Neural progenitor cell (in vitro differentiated cells): ENCODE results near the gene TRIP13. TPM values are rescaled to one million over a fixed set of nuclear protein-coding genes. Genes with fewer than 3 reads are reported as not detected.

Experiments
- DNase-seq: peaks from one replicate; pipeline ENCODE4 v3.0.0-alpha.2; 2016; ENCODE audit warnings: low spot score
- H2AFZ ChIP-seq: fragments of 200-600 bp; sonication (generic); replicated peaks from 2 replicates; pipeline ENCODE4 v1.6.1; 2016; ENCODE audit warnings: antibody characterized with exemption
- H3F3A ChIP-seq: fragments of 200-600 bp; sonication (generic); 2 replicates; pipeline ENCODE4 v1.6.1; 2016; ENCODE audit warnings: antibody characterized with exemption, low read depth
- H3K27ac ChIP-seq: fragments of 200-600 bp; sonication (generic); 2 replicates; pipeline ENCODE4 v1.5.1; 2016; ENCODE audit warnings: mild to moderate bottlenecking
- H3K27me3 ChIP-seq: fragments of 200-600 bp; sonication (generic); 2 replicates; pipeline ENCODE4 v1.6.1; 2016; ENCODE audit warnings: mild to moderate bottlenecking, moderate library complexity
- H3K36me3 ChIP-seq: fragments of 200-600 bp; sonication (generic); 2 replicates; pipeline ENCODE4 v1.5.1; 2016
- H3K4me1 ChIP-seq: fragments of 200-600 bp; sonication (generic); 2 replicates; pipeline ENCODE4 v1.6.1; 2016; ENCODE audit warnings: mixed run types
- H3K4me2 ChIP-seq: fragments of 200-600 bp; sonication (generic); 2 replicates; pipeline ENCODE4 v1.6.1; 2016
- H3K4me3 ChIP-seq: fragments of 200-600 bp; sonication (generic); 2 replicates; pipeline ENCODE4 v1.5.1; 2016
- H3K79me2 ChIP-seq: fragments of 200-600 bp; sonication (generic); 2 replicates; pipeline ENCODE4 v1.6.1; 2016; ENCODE audit warnings: low read depth
- H3K9ac ChIP-seq: fragments of 200-600 bp; sonication (generic); 2 replicates; pipeline ENCODE4 v1.6.1; 2016
- H3K9me3 ChIP-seq: fragments of 200-600 bp; sonication (generic); 2 replicates; pipeline ENCODE4 v1.5.1; 2016; ENCODE audit warnings: low read depth
- H4K20me1 ChIP-seq: fragments of 200-600 bp; sonication (generic); 2 replicates; pipeline ENCODE4 v1.6.1; 2016; ENCODE audit warnings: low read depth
- H3K27ac Mint-ChIP-seq: 3 replicates; pipeline ENCODE4 v1.8.0; 2021; ENCODE audit warnings: mixed read lengths
- H3K27me3 Mint-ChIP-seq: 2 replicates; pipeline ENCODE4 v1.8.0; 2022; ENCODE audit warnings: low read depth, mild to moderate bottlenecking, inconsistent platforms, moderate library complexity, mixed read lengths; ENCODE audit not compliant: insufficient read depth
- H3K36me3 Mint-ChIP-seq: 3 replicates; pipeline ENCODE4 v1.8.0; 2021; ENCODE audit warnings: mixed read lengths
- H3K4me1 Mint-ChIP-seq: 3 replicates; pipeline ENCODE4 v1.8.0; 2021; ENCODE audit warnings: mixed read lengths
- H3K4me3 Mint-ChIP-seq: 3 replicates; pipeline ENCODE4 v1.8.0; 2021; ENCODE audit warnings: mild to moderate bottlenecking, moderate library complexity, mixed read lengths
- H3K9me3 Mint-ChIP-seq: 3 replicates; pipeline ENCODE4 v1.8.0; 2020; ENCODE audit warnings: mixed read lengths
- CTCF ChIP-seq: fragments of 200-600 bp; sonication (generic); IDR thresholded peaks from 2 replicates; pipeline ENCODE4 v1.5.1; 2017; ENCODE audit warnings: antibody characterized with exemption, mild to moderate bottlenecking
- EZH2 ChIP-seq: fragments of 200-600 bp; sonication (generic); IDR thresholded peaks from 2 replicates; pipeline ENCODE4 v1.6.1; 2017; ENCODE audit warnings: antibody characterized with exemption, mild to moderate bottlenecking, moderate library complexity
- EZH2phosphoT487 ChIP-seq: fragments of 200-600 bp; sonication (generic); IDR thresholded peaks from 2 replicates; pipeline ENCODE4 v1.6.1; 2017; ENCODE audit warnings: antibody characterized with exemption
- total RNA-seq: library from RNA; depleted of rRNA; stranded (reverse); fragments of >200 nt; gene quantifications from 2 replicates; pipeline ENCODE4 v1.2.3, GENCODE V29; 2015; ENCODE audit warnings: low replicate concordance

Gene TRIP13
- total RNA-seq, 1 donor from 2014 or later: 32.3 TPM

- Mint-ChIP-seq H3K9me3 (no peaks in the 10 kb centered on the region), H3K4me3 (no peak overlapping the region), H3K4me1 (peaks cover 3% of the 10 kb centered on the region), H3K27me3 (no peaks in the 10 kb centered on the region), H3K27ac (no peak overlapping the region), H3K36me3 (peaks cover 14% of the 10 kb centered on the region)
- no peaks in the 10 kb centered on the region for H3K36me3 ChIP-seq
- H3K4me3 ChIP-seq: no peak overlapping the region
- H3K9me3 ChIP-seq: no peaks in the 10 kb centered on the region
- no peak overlapping the region for H2AFZ ChIP-seq
- no peak overlapping the region for H3K9ac ChIP-seq
- H3K79me2 ChIP-seq: no peaks in the 10 kb centered on the region
- peaks cover 9% of the 10 kb centered on the region for H3K27me3 ChIP-seq
- H3K4me1 ChIP-seq: no peaks in the 10 kb centered on the region
- H3K4me2 ChIP-seq: no peak overlapping the region
- H3F3A ChIP-seq: peaks cover 3% of the 10 kb centered on the region
- no peak for TF ChIP-seq CTCF
- no peak for TF ChIP-seq EZH2phosphoT487
- TF ChIP-seq EZH2: no peak
- H4K20me1 ChIP-seq: no peaks in the 10 kb centered on the region
- DNase-seq: no peak
- H3K27ac ChIP-seq: no peak overlapping the region
These were observed 26.8 kb downstream of the TRIP13 start for GRCh38 chr5:919356-920000.

GRCh38 chr5:920321-920720 lies 27.6 kb downstream of the TRIP13 start:
- Histone ChIP-seq H3K9ac (no peak overlapping the region), H2AFZ (no peak overlapping the region), H3K9me3 (no peaks in the 10 kb centered on the region), H3K4me3 (no peak overlapping the region), H4K20me1 (no peaks in the 10 kb centered on the region), H3K27me3 (peaks cover 17% of the 10 kb centered on the region), H3K79me2 (no peaks in the 10 kb centered on the region), H3F3A (peaks cover 3% of the 10 kb centered on the region), H3K36me3 (no peaks in the 10 kb centered on the region), H3K4me2 (no peak overlapping the region), H3K27ac (no peak overlapping the region), H3K4me1 (no peaks in the 10 kb centered on the region)
- TF ChIP-seq EZH2phosphoT487: no peak
- no peak for TF ChIP-seq EZH2
- no peaks in the 10 kb centered on the region for H3K9me3 Mint-ChIP-seq
- H3K4me3 Mint-ChIP-seq: no peak overlapping the region
- peaks cover 3% of the 10 kb centered on the region for H3K4me1 Mint-ChIP-seq
- peaks cover 3% of the 10 kb centered on the region for H3K27me3 Mint-ChIP-seq
- peaks cover 10% of the 10 kb centered on the region for H3K36me3 Mint-ChIP-seq
- no peak overlapping the region for H3K27ac Mint-ChIP-seq
- no peak for DNase-seq

GRCh38 chr5:921456-922435 lies 29.1 kb downstream of the TRIP13 start:
- Histone ChIP-seq H2AFZ (no peak overlapping the region), H3K4me2 (no peak overlapping the region), H3K4me1 (peaks cover 7% of the 10 kb centered on the region), H3K27ac (no peak overlapping the region), H3K79me2 (no peaks in the 10 kb centered on the region), H3K9ac (no peak overlapping the region), H3K9me3 (no peaks in the 10 kb centered on the region), H3F3A (peaks cover 3% of the 10 kb centered on the region), H3K36me3 (no peaks in the 10 kb centered on the region), H3K4me3 (no peak overlapping the region), H3K27me3 (peaks cover 31% of the 10 kb centered on the region), H4K20me1 (no peaks in the 10 kb centered on the region)
- H3K9me3 Mint-ChIP-seq: no peaks in the 10 kb centered on the region
- no peak overlapping the region for H3K4me3 Mint-ChIP-seq
- H3K27me3 Mint-ChIP-seq: peaks cover 3% of the 10 kb centered on the region
- DNase-seq: no peak
- TF ChIP-seq EZH2phosphoT487 (no peak), EZH2 (no peak), CTCF (no peak)
- peaks cover 3% of the 10 kb centered on the region for H3K4me1 Mint-ChIP-seq
- H3K27ac Mint-ChIP-seq: no peak overlapping the region
- peaks cover 10% of the 10 kb centered on the region for H3K36me3 Mint-ChIP-seq
